ENCODE measurements around the gene PPP1R16B.

The PPP1R16B gene

DNA sequence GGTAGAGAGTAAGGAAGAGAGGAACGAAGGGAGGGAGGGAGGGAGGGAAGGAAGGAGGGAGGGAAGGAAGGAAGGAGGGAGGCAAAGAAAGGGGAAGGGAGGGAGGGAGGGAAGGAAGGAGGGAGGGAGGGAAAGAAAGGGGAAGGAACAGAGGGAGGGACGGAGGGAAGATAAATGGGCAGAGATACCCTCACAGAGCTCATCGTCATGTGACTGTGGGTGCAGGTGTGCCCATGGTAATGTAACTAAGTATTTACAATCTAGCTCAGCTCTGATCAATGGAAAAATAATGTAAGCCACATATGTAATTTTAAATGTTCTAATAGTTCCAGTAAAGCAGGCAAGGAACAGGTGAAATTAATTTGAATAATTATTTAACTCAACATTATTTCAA is 66.1 kb downstream of the PPP1R16B start:
- WGBS, 2 donors (ENCODE audit: extremely low coverage in 2 of 2, insufficient read length in 2 of 2, insufficient replicate concordance in 1 of 2), result 100% methylated on average over 1 of the region's 3 CpGs
- Histone ChIP-seq H3K36me3 (replicated peaks in 1 of 2; ENCODE audit: control insufficient read depth in 2 of 2, insufficient read depth in 2 of 2, low read length in 2 of 2) (no peaks in the 10 kb centered on the region), H3K4me1 (ENCODE audit: control insufficient read depth in 2 of 2, insufficient read depth in 1 of 2, low read depth in 1 of 2, low read length in 2 of 2) (peaks cover 4 to 9% of the 10 kb centered on the region in 2 donors), H4K91ac (ENCODE audit: low read depth, low read length, poor library complexity) (no peak overlapping the region), H3K27ac (replicated peaks; ENCODE audit: low read length) (no peak overlapping the region), H2BK12ac (ENCODE audit: low read length) (no peak overlapping the region), H3K4me2 (ENCODE audit: insufficient read depth, low read length, poor library complexity, severe bottlenecking) (no peak overlapping the region), H3K4ac (ENCODE audit: low read length) (no peak overlapping the region), H3K4me3 (ENCODE audit: low read length in 2 of 2) (no peak overlapping the region), H2BK15ac (ENCODE audit: low read length) (no peak overlapping the region), H3K18ac (ENCODE audit: low read length) (no peak overlapping the region), H4K8ac (ENCODE audit: low read depth, low read length) (no peak overlapping the region), H3K27me3 (ENCODE audit: control insufficient read depth in 3 of 3, insufficient read depth in 3 of 3, low read depth in 1 of 3, low read length in 3 of 3) (no peaks in the 10 kb centered on the region), H3K9me3 (replicated peaks in 1 of 2; ENCODE audit: control insufficient read depth in 2 of 2, insufficient read depth in 1 of 2, low read depth in 1 of 2, low read length in 2 of 2) (peaks cover 0 to 2% of the 10 kb centered on the region in 2 donors), H2AFZ (ENCODE audit: low read length) (no peak overlapping the region), H2BK5ac (ENCODE audit: low read length) (no peak overlapping the region), H3K79me1 (ENCODE audit: low read depth, low read length) (no peaks in the 10 kb centered on the region), H3K9ac (ENCODE audit: low read depth, low read length, poor library complexity) (no peak overlapping the region), H3K23ac (ENCODE audit: low read depth, low read length, poor library complexity) (no peak overlapping the region), H2AK5ac (ENCODE audit: low read depth, low read length) (no peak overlapping the region), H3K14ac (ENCODE audit: low read length) (no peak overlapping the region), H2BK120ac (ENCODE audit: low read depth, low read length) (no peak overlapping the region)
- DNase-seq (ENCODE audit: low spot score), result no peak

DNA sequence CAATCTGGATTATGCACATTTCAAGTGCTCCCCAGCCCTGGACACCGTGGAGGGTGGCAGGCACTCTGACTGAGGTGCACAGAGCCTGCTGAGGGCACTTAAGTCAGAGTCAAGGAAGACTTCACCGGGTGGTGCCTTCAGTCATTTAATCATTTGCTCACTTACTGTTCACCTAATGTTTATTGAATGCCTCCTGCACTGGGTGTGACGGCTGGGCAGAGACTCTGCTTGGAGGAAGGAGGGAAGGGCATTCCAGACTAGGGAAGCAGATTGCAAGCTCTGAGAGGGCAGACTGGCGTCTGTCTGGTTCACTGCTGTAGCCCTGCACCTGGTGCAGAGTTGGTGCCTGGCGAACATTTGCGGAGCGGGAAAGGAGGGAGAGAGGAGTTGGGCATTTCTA is 66.5 kb downstream of the PPP1R16B start:
- Histone ChIP-seq H4K8ac (ENCODE audit: low read depth, low read length) (no peak overlapping the region), H3K18ac (ENCODE audit: low read length) (peak overlapping the region; percentile 60), H2BK12ac (ENCODE audit: low read length) (no peak overlapping the region), H2AK5ac (ENCODE audit: low read depth, low read length) (no peak overlapping the region), H3K9ac (ENCODE audit: low read depth, low read length, poor library complexity) (no peak overlapping the region), H3K4ac (ENCODE audit: low read length) (no peak overlapping the region), H3K4me3 (ENCODE audit: low read length in 2 of 2) (no peak overlapping the region), H2BK120ac (ENCODE audit: low read depth, low read length) (no peak overlapping the region), H2BK5ac (ENCODE audit: low read length) (no peak overlapping the region), H3K4me1 (ENCODE audit: control insufficient read depth in 2 of 2, insufficient read depth in 1 of 2, low read depth in 1 of 2, low read length in 2 of 2) (peaks cover 4 to 9% of the 10 kb centered on the region in 2 donors), H3K9me3 (replicated peaks in 1 of 2; ENCODE audit: control insufficient read depth in 2 of 2, insufficient read depth in 1 of 2, low read depth in 1 of 2, low read length in 2 of 2) (peaks cover 0 to 2% of the 10 kb centered on the region in 2 donors), H3K36me3 (replicated peaks in 1 of 2; ENCODE audit: control insufficient read depth in 2 of 2, insufficient read depth in 2 of 2, low read length in 2 of 2) (no peaks in the 10 kb centered on the region), H3K27ac (replicated peaks; ENCODE audit: low read length) (no peak overlapping the region), H3K14ac (ENCODE audit: low read length) (no peak overlapping the region), H4K91ac (ENCODE audit: low read depth, low read length, poor library complexity) (no peak overlapping the region), H2AFZ (ENCODE audit: low read length) (no peak overlapping the region), H3K23ac (ENCODE audit: low read depth, low read length, poor library complexity) (no peak overlapping the region), H3K4me2 (ENCODE audit: insufficient read depth, low read length, poor library complexity, severe bottlenecking) (no peak overlapping the region), H2BK15ac (ENCODE audit: low read length) (no peak overlapping the region), H3K79me1 (ENCODE audit: low read depth, low read length) (no peaks in the 10 kb centered on the region), H3K27me3 (ENCODE audit: control insufficient read depth in 3 of 3, insufficient read depth in 3 of 3, low read depth in 1 of 3, low read length in 3 of 3) (no peaks in the 10 kb centered on the region)
- WGBS, 2 donors (ENCODE audit: extremely low coverage in 2 of 2, insufficient read length in 2 of 2, insufficient replicate concordance in 1 of 2), result no CpG with 5 or more reads among the region's 7 CpGs
- no peak for DNase-seq (ENCODE audit: low spot score)

DNA sequence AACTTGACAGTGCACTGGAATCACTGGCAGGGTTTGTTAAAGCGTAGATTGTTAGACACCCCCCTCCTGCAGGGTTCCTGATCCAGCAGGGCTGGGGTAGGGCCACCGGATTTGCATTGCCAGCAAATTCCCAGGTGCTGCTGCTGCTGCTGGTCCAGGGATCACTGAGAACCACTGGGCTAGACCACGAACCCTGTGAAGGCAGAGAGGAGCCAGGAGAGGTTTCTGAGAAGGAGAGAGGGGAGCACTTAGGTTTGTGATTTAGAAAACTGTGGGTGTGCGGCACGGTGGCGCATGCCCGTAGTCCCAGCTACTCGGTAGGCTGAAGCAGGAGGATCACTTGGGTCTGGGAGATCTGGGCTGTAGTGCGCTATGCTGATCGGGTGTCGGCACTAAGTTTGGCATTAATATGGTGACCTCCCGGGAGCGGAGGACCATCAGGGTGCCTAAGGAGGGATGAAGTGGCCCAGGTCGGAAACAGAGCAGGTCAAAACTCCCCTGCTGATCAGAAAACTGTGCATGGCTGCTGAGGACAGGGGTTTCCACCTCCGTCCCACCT is 67.1 kb downstream of the PPP1R16B start:
- Histone ChIP-seq H2BK15ac (ENCODE audit: low read length) (no peak overlapping the region), H3K4me3 (ENCODE audit: low read length in 2 of 2) (no peak overlapping the region), H3K9me3 (replicated peaks in 1 of 2; ENCODE audit: control insufficient read depth in 2 of 2, insufficient read depth in 1 of 2, low read depth in 1 of 2, low read length in 2 of 2) (peaks cover 0 to 2% of the 10 kb centered on the region in 2 donors), H3K14ac (ENCODE audit: low read length) (no peak overlapping the region), H3K79me1 (ENCODE audit: low read depth, low read length) (no peaks in the 10 kb centered on the region), H2AK5ac (ENCODE audit: low read depth, low read length) (no peak overlapping the region), H3K4me1 (ENCODE audit: control insufficient read depth in 2 of 2, insufficient read depth in 1 of 2, low read depth in 1 of 2, low read length in 2 of 2) (peaks cover 4 to 9% of the 10 kb centered on the region in 2 donors), H3K23ac (ENCODE audit: low read depth, low read length, poor library complexity) (no peak overlapping the region), H2BK12ac (ENCODE audit: low read length) (no peak overlapping the region), H3K27me3 (ENCODE audit: control insufficient read depth in 3 of 3, insufficient read depth in 3 of 3, low read depth in 1 of 3, low read length in 3 of 3) (no peaks in the 10 kb centered on the region), H3K18ac (ENCODE audit: low read length) (no peak overlapping the region), H2BK120ac (ENCODE audit: low read depth, low read length) (no peak overlapping the region), H3K4ac (ENCODE audit: low read length) (no peak overlapping the region), H3K36me3 (replicated peaks in 1 of 2; ENCODE audit: control insufficient read depth in 2 of 2, insufficient read depth in 2 of 2, low read length in 2 of 2) (no peaks in the 10 kb centered on the region), H4K91ac (ENCODE audit: low read depth, low read length, poor library complexity) (no peak overlapping the region), H3K27ac (replicated peaks; ENCODE audit: low read length) (no peak overlapping the region), H2AFZ (ENCODE audit: low read length) (no peak overlapping the region), H4K8ac (ENCODE audit: low read depth, low read length) (no peak overlapping the region), H3K4me2 (ENCODE audit: insufficient read depth, low read length, poor library complexity, severe bottlenecking) (no peak overlapping the region), H2BK5ac (ENCODE audit: low read length) (no peak overlapping the region), H3K9ac (ENCODE audit: low read depth, low read length, poor library complexity) (no peak overlapping the region)
- DNase-seq (ENCODE audit: low spot score), result no peak
- no CpG with 5 or more reads among the region's 15 CpGs for WGBS, 2 donors (ENCODE audit: extremely low coverage in 2 of 2, insufficient read length in 2 of 2, insufficient replicate concordance in 1 of 2)

DNA sequence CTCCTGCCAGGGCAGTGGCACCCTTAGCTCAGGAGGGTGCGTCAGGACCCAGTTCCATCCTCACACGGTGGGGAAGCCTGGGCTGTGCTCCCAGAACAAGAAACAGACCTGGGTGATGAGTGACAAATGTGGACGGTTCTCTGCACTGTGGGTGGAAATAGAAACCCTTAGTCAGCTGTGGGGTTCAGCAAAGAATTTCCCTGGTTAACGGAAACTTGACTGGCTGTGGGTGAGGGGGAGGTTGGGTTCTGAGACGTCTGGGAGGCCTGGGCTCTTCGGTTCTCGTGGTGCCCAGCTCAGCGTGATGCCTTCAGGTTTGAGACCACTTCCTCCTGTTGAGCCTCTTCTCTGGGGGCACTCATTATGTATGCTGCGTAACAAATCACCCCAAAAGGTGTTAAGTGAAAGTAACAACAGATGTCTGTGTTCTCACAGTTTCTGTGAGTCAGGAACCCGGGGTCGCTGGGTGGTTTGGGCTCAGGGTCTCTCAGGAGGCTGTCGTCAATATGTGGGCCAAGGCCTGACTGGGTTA is 67.6 kb downstream of the PPP1R16B start:
- Histone ChIP-seq H3K4me2 (ENCODE audit: insufficient read depth, low read length, poor library complexity, severe bottlenecking) (no peak overlapping the region), H4K8ac (ENCODE audit: low read depth, low read length) (no peak overlapping the region), H3K23ac (ENCODE audit: low read depth, low read length, poor library complexity) (no peak overlapping the region), H2AK5ac (ENCODE audit: low read depth, low read length) (no peak overlapping the region), H3K79me1 (ENCODE audit: low read depth, low read length) (no peaks in the 10 kb centered on the region), H2BK120ac (ENCODE audit: low read depth, low read length) (no peak overlapping the region), H3K27me3 (ENCODE audit: control insufficient read depth in 3 of 3, insufficient read depth in 3 of 3, low read depth in 1 of 3, low read length in 3 of 3) (no peaks in the 10 kb centered on the region), H3K4me1 (ENCODE audit: control insufficient read depth in 2 of 2, insufficient read depth in 1 of 2, low read depth in 1 of 2, low read length in 2 of 2) (peaks cover 4 to 9% of the 10 kb centered on the region in 2 donors), H2BK15ac (ENCODE audit: low read length) (no peak overlapping the region), H3K27ac (replicated peaks; ENCODE audit: low read length) (no peak overlapping the region), H3K4ac (ENCODE audit: low read length) (no peak overlapping the region), H3K36me3 (replicated peaks in 1 of 2; ENCODE audit: control insufficient read depth in 2 of 2, insufficient read depth in 2 of 2, low read length in 2 of 2) (no peaks in the 10 kb centered on the region), H3K9ac (ENCODE audit: low read depth, low read length, poor library complexity) (no peak overlapping the region), H3K18ac (ENCODE audit: low read length) (no peak overlapping the region), H2BK12ac (ENCODE audit: low read length) (no peak overlapping the region), H3K9me3 (replicated peaks in 1 of 2; ENCODE audit: control insufficient read depth in 2 of 2, insufficient read depth in 1 of 2, low read depth in 1 of 2, low read length in 2 of 2) (no peaks in the 10 kb centered on the region), H3K14ac (ENCODE audit: low read length) (no peak overlapping the region), H2BK5ac (ENCODE audit: low read length) (no peak overlapping the region), H2AFZ (ENCODE audit: low read length) (no peak overlapping the region), H3K4me3 (ENCODE audit: low read length in 2 of 2) (no peak overlapping the region), H4K91ac (ENCODE audit: low read depth, low read length, poor library complexity) (no peak overlapping the region)
- WGBS, 2 donors (ENCODE audit: extremely low coverage in 2 of 2, insufficient read length in 2 of 2, insufficient replicate concordance in 1 of 2), result no CpG with 5 or more reads among the region's 12 CpGs
- no peak for DNase-seq (ENCODE audit: low spot score)

All from neuronal stem cell (in vitro differentiated cells).